ENCODE results near the gene RNF157. TPM values are rescaled to one million over a fixed set of nuclear protein-coding genes. Genes with fewer than 3 reads are reported as not detected.
A peak's percentile ranks its signal among the peaks of the same experiment; 100 is the strongest.

RNF157 gene
- total and polyA plus RNA-seq, 2 of the 13 experiments (the other 11 are each of a cell fraction or from before 2014, with no cell fraction given) = 0.44 to 1.5 TPM

DNA sequence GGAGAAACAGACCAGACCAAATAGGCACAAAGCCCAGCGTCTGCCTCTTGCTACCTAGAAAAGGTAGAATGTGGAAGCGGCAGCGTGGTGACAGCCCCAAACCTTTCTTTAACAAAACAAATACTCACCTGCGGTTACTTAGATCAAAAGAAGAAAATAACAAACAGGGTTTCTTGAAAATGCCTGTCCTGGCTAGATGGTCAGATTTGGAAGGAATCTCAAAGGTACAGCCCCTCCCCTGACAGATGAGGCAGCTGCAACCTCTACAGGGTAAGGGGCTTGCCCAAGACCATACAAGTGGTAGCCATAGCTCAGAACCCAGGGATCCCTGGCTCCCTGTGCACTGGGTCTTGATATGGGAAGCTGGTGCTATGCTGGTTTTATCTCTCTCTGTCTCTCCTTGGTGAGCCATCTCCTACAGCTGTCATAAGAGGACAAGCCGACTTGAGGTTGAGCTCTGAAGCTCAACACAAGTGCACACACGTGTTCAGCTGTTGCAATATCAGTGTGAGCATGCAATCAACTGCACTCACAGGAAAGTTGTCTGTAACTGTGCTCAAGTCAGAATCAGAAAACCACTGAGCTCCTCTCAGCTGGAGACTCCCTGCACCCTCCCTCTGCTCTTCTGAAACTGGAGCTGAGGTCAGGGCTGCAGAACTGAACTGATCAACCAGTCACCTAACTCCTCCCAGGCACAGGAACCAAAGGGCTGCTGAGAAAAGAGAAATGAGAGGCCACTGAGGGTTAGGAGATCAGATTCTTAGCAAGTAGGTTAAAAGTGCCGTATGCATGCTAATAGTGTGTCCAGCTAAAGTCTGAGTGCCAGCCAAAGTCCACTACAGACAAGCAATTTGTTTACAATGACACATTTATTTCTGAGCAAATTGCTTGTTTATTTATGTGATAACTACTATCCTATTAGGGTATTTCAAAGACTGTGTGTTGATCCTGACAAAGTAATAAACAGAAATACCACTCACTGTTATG is 6.1 kb upstream of the RNF157 start (continued):
- TF ChIP-seq TMF1 (CRISPR knock-in tag; IDR thresholded peaks at IDR 0.05; ENCODE audit: low read depth) (no peak), PTBP1 (IDR thresholded peaks at IDR 0.05; ENCODE audit: low read depth, low read length, poor library complexity, severe bottlenecking) (no peak), ATF3 (CRISPR knock-in tag; IDR thresholded peaks at IDR 0.05) (no peak), MLLT10 (CRISPR knock-in tag; IDR thresholded peaks at IDR 0.05) (no peak), MAX (IDR thresholded peaks at IDR 0.05) (peak; percentile 65; the same call in 1 of the 2 replicates), FUBP1 (CRISPR knock-in tag; IDR thresholded peaks at IDR 0.05; ENCODE audit: borderline replicate concordance) (no peak), SIX1 (CRISPR knock-in tag; IDR thresholded peaks at IDR 0.05; ENCODE audit: borderline replicate concordance) (peak; percentile 66; the same call in 1 of the 2 replicates), ZNF782 (CRISPR knock-in tag; IDR thresholded peaks at IDR 0.05; ENCODE audit: borderline replicate concordance) (no peak; the same call in 1 of the 2 replicates), ZEB1 (IDR thresholded peaks at IDR 0.05; ENCODE audit: insufficient replicate concordance, low read depth) (no peak), SALL1 (CRISPR knock-in tag; IDR thresholded peaks at IDR 0.05) (peak; percentile 81), ZNF451 (CRISPR knock-in tag; IDR thresholded peaks at IDR 0.05) (no peak), ZFP90 (CRISPR knock-in tag; IDR thresholded peaks at IDR 0.05; ENCODE audit: borderline replicate concordance) (no peak), ZNF432 (CRISPR knock-in tag; IDR thresholded peaks at IDR 0.05; ENCODE audit: borderline replicate concordance) (no peak), MEIS1 (CRISPR knock-in tag; IDR thresholded peaks at IDR 0.05; ENCODE audit: borderline replicate concordance) (no peak), ZFP36 (IDR thresholded peaks at IDR 0.05; ENCODE audit: borderline replicate concordance, low read depth, low read length, partially characterized antibody) (no peak), TFDP1 (CRISPR knock-in tag; IDR thresholded peaks at IDR 0.05; ENCODE audit: borderline replicate concordance) (no peak)
- TF ChIP-seq, protein P1, sequence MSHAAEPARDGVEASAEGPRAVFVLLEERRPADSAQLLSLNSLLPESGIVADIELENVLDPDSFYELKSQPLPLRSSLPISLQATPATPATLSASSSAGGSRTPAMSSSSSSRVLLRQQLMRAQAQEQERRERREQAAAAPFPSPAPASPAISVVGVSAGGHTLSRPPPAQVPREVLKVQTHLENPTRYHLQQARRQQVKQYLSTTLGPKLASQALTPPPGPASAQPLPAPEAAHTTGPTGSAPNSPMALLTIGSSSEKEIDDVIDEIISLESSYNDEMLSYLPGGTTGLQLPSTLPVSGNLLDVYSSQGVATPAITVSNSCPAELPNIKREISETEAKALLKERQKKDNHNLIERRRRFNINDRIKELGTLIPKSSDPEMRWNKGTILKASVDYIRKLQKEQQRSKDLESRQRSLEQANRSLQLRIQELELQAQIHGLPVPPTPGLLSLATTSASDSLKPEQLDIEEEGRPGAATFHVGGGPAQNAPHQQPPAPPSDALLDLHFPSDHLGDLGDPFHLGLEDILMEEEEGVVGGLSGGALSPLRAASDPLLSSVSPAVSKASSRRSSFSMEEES (CRISPR knock-in tag; IDR thresholded peaks at IDR 0.05) = no peak
- TF ChIP-seq, protein P2, sequence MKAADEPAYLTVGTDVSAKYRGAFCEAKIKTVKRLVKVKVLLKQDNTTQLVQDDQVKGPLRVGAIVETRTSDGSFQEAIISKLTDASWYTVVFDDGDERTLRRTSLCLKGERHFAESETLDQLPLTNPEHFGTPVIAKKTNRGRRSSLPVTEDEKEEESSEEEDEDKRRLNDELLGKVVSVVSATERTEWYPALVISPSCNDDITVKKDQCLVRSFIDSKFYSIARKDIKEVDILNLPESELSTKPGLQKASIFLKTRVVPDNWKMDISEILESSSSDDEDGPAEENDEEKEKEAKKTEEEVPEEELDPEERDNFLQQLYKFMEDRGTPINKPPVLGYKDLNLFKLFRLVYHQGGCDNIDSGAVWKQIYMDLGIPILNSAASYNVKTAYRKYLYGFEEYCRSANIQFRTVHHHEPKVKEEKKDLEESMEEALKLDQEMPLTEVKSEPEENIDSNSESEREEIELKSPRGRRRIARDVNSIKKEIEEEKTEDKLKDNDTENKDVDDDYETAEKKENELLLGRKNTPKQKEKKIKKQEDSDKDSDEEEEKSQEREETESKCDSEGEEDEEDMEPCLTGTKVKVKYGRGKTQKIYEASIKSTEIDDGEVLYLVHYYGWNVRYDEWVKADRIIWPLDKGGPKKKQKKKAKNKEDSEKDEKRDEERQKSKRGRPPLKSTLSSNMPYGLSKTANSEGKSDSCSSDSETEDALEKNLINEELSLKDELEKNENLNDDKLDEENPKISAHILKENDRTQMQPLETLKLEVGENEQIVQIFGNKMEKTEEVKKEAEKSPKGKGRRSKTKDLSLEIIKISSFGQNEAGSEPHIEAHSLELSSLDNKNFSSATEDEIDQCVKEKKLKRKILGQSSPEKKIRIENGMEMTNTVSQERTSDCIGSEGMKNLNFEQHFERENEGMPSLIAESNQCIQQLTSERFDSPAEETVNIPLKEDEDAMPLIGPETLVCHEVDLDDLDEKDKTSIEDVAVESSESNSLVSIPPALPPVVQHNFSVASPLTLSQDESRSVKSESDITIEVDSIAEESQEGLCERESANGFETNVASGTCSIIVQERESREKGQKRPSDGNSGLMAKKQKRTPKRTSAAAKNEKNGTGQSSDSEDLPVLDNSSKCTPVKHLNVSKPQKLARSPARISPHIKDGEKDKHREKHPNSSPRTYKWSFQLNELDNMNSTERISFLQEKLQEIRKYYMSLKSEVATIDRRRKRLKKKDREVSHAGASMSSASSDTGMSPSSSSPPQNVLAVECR (CRISPR knock-in tag; IDR thresholded peaks at IDR 0.05; ENCODE audit: borderline replicate concordance) = peak; percentile 31; the same call in 1 of the 2 replicates
